OCI-LY7 (cell line): ENCODE measurements around the gene KCMF1. TPM values are rescaled to one million over a fixed set of nuclear protein-coding genes. Genes with fewer than 3 reads are reported as not detected.

Source experiments
- BruUV-seq: library from RNA; stranded (reverse); fragments of 400-500 nt; replicated peaks from 2 replicates; lab custom pipeline; 2021; lab: Mats Ljungman, UMichigan
- CTCF ChIA-PET: fragments of 300-600 bp; sonication (Branson Sonifier 250); formaldehyde crosslinking; loops from one replicate; lab custom pipeline; 2022; ENCODE audit warnings: antibody characterized with exemption; ENCODE audit not compliant: unreplicated experiment; lab: Charles Lee
- POLR2A ChIA-PET: fragments of 300-600 bp; sonication (Branson Sonifier 250); formaldehyde crosslinking; loops from one replicate; lab custom pipeline; 2022; ENCODE audit warnings: antibody characterized with exemption; lab: Charles Lee
- DNase-seq: peaks from one replicate; pipeline ENCODE4 v3.0.0-alpha.2; 2015; ENCODE audit warnings: low spot score
- H2AFZ ChIP-seq: fragments of 200-600 bp; sonication (generic), shearing (Covaris generic); 2 replicates; pipeline ENCODE4 v1.6.1; 2014; ENCODE audit warnings: mild to moderate bottlenecking, antibody characterized with exemption, low read length, moderate library complexity
- H3K27ac ChIP-seq: fragments of 200-600 bp; sonication (generic); 2 replicates; pipeline ENCODE4 v1.5.1; 2014; ENCODE audit warnings: mixed run types, low read depth, mild to moderate bottlenecking, moderate library complexity, low read length, inconsistent platforms; ENCODE audit not compliant: poor library complexity, severe bottlenecking
- H3K36me3 ChIP-seq: fragments of 200-600 bp; sonication (generic); 2 replicates; pipeline ENCODE4 v1.6.1; 2014; ENCODE audit warnings: mild to moderate bottlenecking, antibody characterized with exemption, low read length, moderate library complexity, mixed read lengths; ENCODE audit not compliant: insufficient read depth
- H3K4me1 ChIP-seq: fragments of 200-600 bp; sonication (generic); 2 replicates; pipeline ENCODE4 v1.5.1; 2014; ENCODE audit warnings: mild to moderate bottlenecking, low read length; ENCODE audit not compliant: insufficient read depth, poor library complexity, severe bottlenecking
- H3K4me2 ChIP-seq: fragments of 200-600 bp; sonication (generic); 2 replicates; pipeline ENCODE4 v1.6.1; 2014; ENCODE audit warnings: mild to moderate bottlenecking, low read length
- H3K4me3 ChIP-seq: fragments of 200-600 bp; sonication (generic); 2 replicates; pipeline ENCODE4 v1.5.1; 2014; ENCODE audit warnings: mild to moderate bottlenecking, low read depth, low read length; ENCODE audit not compliant: poor library complexity, severe bottlenecking
- H3K79me2 ChIP-seq: fragments of 200-600 bp; sonication (generic); 2 replicates; pipeline ENCODE4 v1.6.1; 2016; ENCODE audit warnings: low read depth, mild to moderate bottlenecking, low read length, moderate library complexity, mixed read lengths; ENCODE audit not compliant: insufficient read depth
- H3K9me2 ChIP-seq: fragments of 200-600 bp; sonication (generic); 2 replicates; pipeline ENCODE4 v1.6.1; 2016; ENCODE audit warnings: mild to moderate bottlenecking, low read length, mixed read lengths; ENCODE audit not compliant: insufficient read depth
- H3K9me3 ChIP-seq: fragments of 200-600 bp; sonication (generic); 2 replicates; pipeline ENCODE4 v1.6.1; 2014; ENCODE audit warnings: mild to moderate bottlenecking, mixed run types, low read length, mixed read lengths
- H4K20me1 ChIP-seq: fragments of 200-600 bp; sonication (generic); 2 replicates; pipeline ENCODE4 v1.6.1; 2014; ENCODE audit warnings: mild to moderate bottlenecking, antibody characterized with exemption, low read length, moderate library complexity, mixed read lengths; ENCODE audit not compliant: insufficient read depth
- CTCF ChIP-seq: fragments of 200-600 bp; sonication (generic); conservative IDR thresholded peaks from 2 replicates; pipeline ENCODE4 v1.5.1; 2014; ENCODE audit warnings: mild to moderate bottlenecking, antibody characterized with exemption, low read length, moderate library complexity, mixed read lengths
- EZH2phosphoT487 ChIP-seq: fragments of 200-600 bp; sonication (generic); IDR thresholded peaks from 2 replicates; pipeline ENCODE4 v1.6.1; 2018; ENCODE audit warnings: low read depth, borderline replicate concordance, mild to moderate bottlenecking, mixed run types, antibody characterized with exemption, low read length, moderate library complexity, mixed read lengths
- intact Hi-C: fragments of 100-400 bp; cut with micrococcal nuclease; formaldehyde crosslinking; loops from one replicate; pipeline ENCODE4 v1.10.0; 2022; ENCODE audit not compliant: unreplicated experiment
- total RNA-seq, 2 experiments: library from RNA; depleted of rRNA in 1 of 2; stranded (reverse); fragments of >200 nt in 1 of 2; shearing (Covaris generic) in 1 of 2; gene quantifications; 2 replicates each; pipeline ENCODE4 v1.2.3, GENCODE V29; 2014 to 2022

KCMF1 gene
- total RNA-seq, 2 experiments from 2014 or later = 42.2 to 95.1 TPM

GRCh38 chr2:85091838-85092237 lies 120.9 kb downstream of the KCMF1 start:
- Histone ChIP-seq H3K4me3 (no peak overlapping the region), H3K4me1 (no peaks in the 10 kb centered on the region), H3K9me3 (no peaks in the 10 kb centered on the region), H3K79me2 (no peaks in the 10 kb centered on the region), H3K4me2 (no peak overlapping the region), H3K27ac (no peak overlapping the region), H2AFZ (no peak overlapping the region), H3K9me2 (no peaks in the 10 kb centered on the region), H3K36me3 (no peaks in the 10 kb centered on the region), H4K20me1 (no peaks in the 10 kb centered on the region)
- no peak for TF ChIP-seq EZH2phosphoT487
- no TSS peak for BruUV-seq
- ChIA-PET POLR2A (interaction anchor here (0.6 kb wide), 1 partner anchor 60 kb away, joined by 3 read pairs; no protein-coding TSS in a partner anchor), CTCF (no interaction called here)
- intact Hi-C loops = no loop called here
- no peak for DNase-seq

- Histone ChIP-seq H3K9me2 (no peaks in the 10 kb centered on the region), H3K79me2 (no peaks in the 10 kb centered on the region), H3K36me3 (no peaks in the 10 kb centered on the region), H2AFZ (no peak overlapping the region), H3K9me3 (no peaks in the 10 kb centered on the region), H3K4me1 (no peaks in the 10 kb centered on the region), H3K4me2 (no peak overlapping the region), H3K27ac (no peak overlapping the region), H4K20me1 (no peaks in the 10 kb centered on the region), H3K4me3 (no peak overlapping the region)
- ChIA-PET CTCF (no interaction called here), POLR2A (interaction anchor here (0.7 kb wide), 1 partner anchor 852 kb away, joined by 3 read pairs; no protein-coding TSS in a partner anchor)
- TF ChIP-seq CTCF (no peak), EZH2phosphoT487 (no peak)
- intact Hi-C loops = no loop called here
- DNase-seq = no peak
- no TSS peak for BruUV-seq
These were observed 124.1 kb downstream of the KCMF1 start for GRCh38 chr2:85095094-85095493.

- no TSS peak for BruUV-seq
- Histone ChIP-seq H2AFZ (no peak overlapping the region), H3K27ac (no peak overlapping the region), H4K20me1 (no peaks in the 10 kb centered on the region), H3K4me2 (no peak overlapping the region), H3K36me3 (no peaks in the 10 kb centered on the region), H3K9me3 (no peaks in the 10 kb centered on the region), H3K4me1 (no peaks in the 10 kb centered on the region), H3K9me2 (no peaks in the 10 kb centered on the region), H3K4me3 (no peak overlapping the region), H3K79me2 (no peaks in the 10 kb centered on the region)
- TF ChIP-seq EZH2phosphoT487 (no peak), CTCF (no peak)
- intact Hi-C loops = no loop called here
- POLR2A ChIA-PET = no interaction called here
- CTCF ChIA-PET = no interaction called here
- DNase-seq = no peak
These were observed 125.7 kb downstream of the KCMF1 start for GRCh38 chr2:85096616-85097015.
